Dermis blood vessel endothelial cell (primary cell): ENCODE results near the gene PSMB4. TPM values are rescaled to one million over a fixed set of nuclear protein-coding genes. Genes with fewer than 3 reads are reported as not detected.
"Not testable (repeated sequence)": the region's sequence is repeated elsewhere in the genome, so short reads cannot be mapped to it uniquely, and the experiment has no call there.

ENCODE experiments used
- DNase-seq: peaks from one replicate; pipeline ENCODE4 v3.0.0; 2010
- total RNA-seq: library from RNA; depleted of rRNA; stranded (reverse); fragments of >200 nt; gene quantifications from 2 replicates; pipeline ENCODE4 v1.2.3, GENCODE V29; 2014

PSMB4 gene
- total RNA-seq, 1 donor from 2014 or later = 414 TPM

- DNase-seq = not testable (repeated sequence)
Observed at GRCh38 chr1:151390221-151391078, 8.9 kb upstream of the PSMB4 start.

- no peak for DNase-seq
Observed at GRCh38 chr1:151391079-151391563, 8.3 kb upstream of the PSMB4 start.

GRCh38 chr1:151393583-151393982 is 5.8 kb upstream of the PSMB4 start:
- no peak for DNase-seq

GRCh38 chr1:151396265-151396664 is 3.1 kb upstream of the PSMB4 start:
- DNase-seq = not testable (repeated sequence)

- DNase-seq = no peak
Observed at GRCh38 chr1:151401125-151401788, 1.9 kb downstream of the PSMB4 start.

- no peak for DNase-seq
Observed at GRCh38 chr1:151401860-151402259, 2.5 kb downstream of the PSMB4 start.

GRCh38 chr1:151402764-151403163 is 3.4 kb downstream of the PSMB4 start:
- DNase-seq = no peak

- DNase-seq = no peak
Observed at GRCh38 chr1:151403612-151404011, 4.2 kb downstream of the PSMB4 start.

- no peak for DNase-seq
Observed at GRCh38 chr1:151405187-151405951, 6.0 kb downstream of the PSMB4 start.

GRCh38 chr1:151406176-151406575 is 6.8 kb downstream of the PSMB4 start:
- DNase-seq = no peak

GRCh38 chr1:151407304-151407703 is 7.9 kb downstream of the PSMB4 start:
- no peak for DNase-seq

- DNase-seq = no peak
Observed at GRCh38 chr1:151408891-151409290, 9.5 kb downstream of the PSMB4 start.

GRCh38 chr1:151411884-151412283 is 12.5 kb downstream of the PSMB4 start:
- DNase-seq = no peak

GRCh38 chr1:151416231-151416630 is 16.9 kb downstream of the PSMB4 start:
- no peak for DNase-seq

GRCh38 chr1:151418081-151418480 is 18.7 kb downstream of the PSMB4 start:
- no peak for DNase-seq

- no peak for DNase-seq
Observed at GRCh38 chr1:151419819-151420218, 20.4 kb downstream of the PSMB4 start.

- no peak for DNase-seq
Observed at GRCh38 chr1:151425103-151425502, 25.7 kb downstream of the PSMB4 start.

GRCh38 chr1:151428068-151428467 is 28.7 kb downstream of the PSMB4 start:
- DNase-seq = no peak

GRCh38 chr1:151433827-151434226 is 34.5 kb downstream of the PSMB4 start:
- not testable (repeated sequence) for DNase-seq

GRCh38 chr1:151435174-151435573 is 35.8 kb downstream of the PSMB4 start:
- DNase-seq = no peak

GRCh38 chr1:151436985-151437384 is 37.6 kb downstream of the PSMB4 start:
- DNase-seq = no peak

- not testable (repeated sequence) for DNase-seq
Observed at GRCh38 chr1:151437396-151437795, 38.0 kb downstream of the PSMB4 start.
